CD4-positive, alpha-beta T cell treated with Interleukin-6 at 100 ng/mL for 8 hours (primary cell): ENCODE measurements around the gene ALCAM.

ENCODE experiments used
- DNase-seq: peaks from one replicate; pipeline ENCODE4 v3.0.0-alpha.2; 2020; ENCODE audit warnings: mixed read lengths, low spot score

Gene ALCAM

DNA sequence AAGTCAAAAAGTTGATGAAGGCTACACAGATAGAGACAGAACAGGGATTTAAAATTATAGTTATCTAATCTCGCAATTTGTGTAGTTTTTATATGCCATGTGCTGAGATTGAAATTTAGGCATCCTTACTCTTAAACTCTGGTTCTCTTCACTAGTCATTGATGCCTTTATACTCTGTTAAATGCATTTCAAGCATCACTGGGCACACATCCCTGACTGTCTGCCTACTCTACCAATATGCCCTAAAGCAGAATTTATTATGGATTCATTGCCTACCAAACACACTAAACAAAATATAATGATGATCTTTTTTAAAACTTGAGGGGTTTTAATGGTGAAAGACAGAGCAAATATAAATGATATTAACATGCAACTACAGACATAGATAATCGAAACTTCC, 10.3 kb upstream of the ALCAM start:
- no peak for DNase-seq

DNA sequence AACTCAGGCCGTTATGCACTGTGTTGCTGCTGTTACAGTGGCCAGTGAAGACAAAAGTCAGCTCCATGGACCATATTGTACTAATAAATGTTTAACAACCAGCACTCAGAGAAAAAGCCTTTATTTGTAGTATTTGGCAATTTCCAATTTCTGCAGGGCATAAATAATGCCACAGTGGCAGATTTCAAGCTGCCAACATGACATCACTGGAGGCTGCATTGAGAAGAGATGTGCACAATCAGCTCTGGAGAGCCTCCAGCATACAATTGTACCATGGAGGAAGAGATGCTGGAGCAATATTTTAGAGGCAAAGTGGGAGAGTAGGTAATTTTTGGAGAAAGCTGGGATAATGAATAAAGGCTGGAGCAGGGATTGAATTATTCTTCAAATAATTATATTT, 9.7 kb upstream of the ALCAM start:
- DNase-seq, result no peak

DNA sequence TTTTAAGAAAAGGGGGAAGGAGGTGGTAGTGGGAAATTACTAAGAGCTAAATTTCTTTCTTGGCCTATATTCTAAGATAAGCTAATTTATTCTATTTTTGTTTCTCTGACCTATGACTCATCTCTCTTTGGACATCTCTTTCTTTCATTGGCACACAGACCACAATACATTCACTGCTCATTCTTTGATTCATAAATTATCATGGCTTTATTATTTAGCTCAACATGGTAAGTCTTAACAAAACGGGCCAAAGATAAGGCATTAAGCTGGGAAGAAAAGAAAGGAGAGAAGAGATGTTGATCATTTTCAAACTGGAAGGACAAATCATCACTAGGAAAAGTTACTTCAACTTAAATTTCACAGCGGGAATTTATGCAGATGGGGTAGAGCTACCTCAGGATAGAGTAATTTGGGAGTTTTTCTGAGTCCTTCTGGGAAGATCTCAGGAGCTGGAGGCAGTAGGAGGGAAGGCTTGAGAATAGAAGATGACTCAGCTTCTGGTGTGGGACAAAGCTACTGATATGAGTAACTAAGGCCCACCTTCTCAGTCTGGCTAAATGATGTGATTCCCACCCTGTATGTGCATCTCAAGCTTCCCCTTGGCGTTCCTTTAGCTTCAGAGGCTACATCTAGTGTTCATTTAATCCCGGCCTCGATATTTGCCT, 7.5 kb upstream of the ALCAM start:
- DNase-seq, result no peak

DNA sequence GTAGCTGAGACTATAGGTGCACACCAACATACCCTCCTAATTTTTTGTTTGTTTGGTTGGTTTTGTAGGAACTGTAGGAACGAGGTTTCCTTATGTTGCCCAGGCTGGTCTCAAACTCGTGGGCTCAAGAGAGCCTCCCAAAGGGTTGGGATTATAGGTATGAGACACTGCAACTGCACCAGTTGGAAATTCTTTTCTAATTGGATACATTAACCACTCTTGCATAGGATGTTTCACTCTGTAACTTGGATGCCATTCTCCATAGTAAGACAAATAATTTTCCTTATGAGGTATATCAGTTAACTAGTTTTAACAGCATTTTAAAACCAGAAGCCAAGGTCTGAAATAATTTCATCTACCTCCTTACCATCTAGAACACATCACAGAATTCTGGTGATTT, 6.7 kb upstream of the ALCAM start:
- no peak for DNase-seq

DNA sequence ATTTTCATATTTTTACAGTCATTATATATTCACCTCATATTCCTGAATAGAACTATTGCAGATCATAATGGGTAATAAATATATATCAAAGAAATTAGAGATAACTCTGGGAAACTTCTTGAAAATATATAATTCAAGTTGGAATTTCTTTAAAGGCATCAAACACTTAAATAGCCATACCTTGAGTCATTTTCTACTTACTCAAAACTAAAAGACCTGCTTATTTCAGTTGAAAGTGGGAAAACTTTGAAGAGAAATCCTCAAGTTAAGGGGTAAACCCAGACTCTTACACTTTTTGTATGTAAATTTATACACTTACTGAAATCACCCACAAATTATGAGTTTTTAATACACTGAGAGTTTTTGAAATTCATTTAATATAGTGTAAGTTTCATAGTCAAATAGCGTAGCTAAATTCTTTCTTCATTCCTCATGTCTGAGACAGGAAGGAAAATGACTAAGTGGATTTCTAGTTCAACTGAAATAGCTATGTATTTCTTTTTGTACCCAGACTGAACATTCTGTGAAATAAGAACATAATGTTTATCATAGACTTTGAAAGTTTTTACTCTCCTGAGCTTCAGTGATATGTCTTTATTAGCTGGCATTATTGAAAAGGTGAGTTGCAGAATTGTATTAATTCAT, 4.6 kb upstream of the ALCAM start:
- DNase-seq, result no peak

DNA sequence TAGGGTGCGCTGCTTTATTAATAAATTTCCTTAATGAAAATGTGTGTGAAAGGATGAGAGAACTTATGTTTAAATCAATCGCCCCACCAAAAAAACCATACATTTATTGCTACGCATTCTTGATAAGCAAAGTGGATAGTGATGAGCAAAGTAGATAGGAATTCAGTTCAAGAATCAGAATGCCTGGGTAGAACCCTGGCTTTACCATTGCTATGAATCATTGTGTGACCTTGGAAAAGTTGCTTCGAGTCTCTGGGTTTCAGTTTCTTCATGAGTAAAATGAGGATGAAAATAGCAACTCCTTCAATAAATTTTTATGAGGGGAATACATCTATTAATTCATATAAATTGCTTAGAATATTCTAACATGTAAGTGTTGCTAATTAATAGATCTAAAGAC, 2.6 kb upstream of the ALCAM start:
- no peak for DNase-seq

DNA sequence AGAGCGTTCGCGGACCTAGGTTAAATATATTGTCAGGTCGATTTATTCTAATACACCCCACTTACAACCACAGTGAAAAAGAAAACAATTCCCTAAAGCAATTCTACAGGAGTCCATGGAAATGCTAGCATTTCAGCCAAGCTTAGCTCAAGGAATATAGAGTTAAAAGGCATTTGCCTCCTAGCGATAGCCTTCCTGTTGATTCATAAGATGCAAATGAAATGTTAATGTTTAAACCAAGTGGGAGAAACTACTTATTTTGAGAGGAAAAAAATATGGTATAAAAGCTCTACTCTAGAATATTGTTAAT, 1.7 kb upstream of the ALCAM start:
- DNase-seq, result no peak

DNA sequence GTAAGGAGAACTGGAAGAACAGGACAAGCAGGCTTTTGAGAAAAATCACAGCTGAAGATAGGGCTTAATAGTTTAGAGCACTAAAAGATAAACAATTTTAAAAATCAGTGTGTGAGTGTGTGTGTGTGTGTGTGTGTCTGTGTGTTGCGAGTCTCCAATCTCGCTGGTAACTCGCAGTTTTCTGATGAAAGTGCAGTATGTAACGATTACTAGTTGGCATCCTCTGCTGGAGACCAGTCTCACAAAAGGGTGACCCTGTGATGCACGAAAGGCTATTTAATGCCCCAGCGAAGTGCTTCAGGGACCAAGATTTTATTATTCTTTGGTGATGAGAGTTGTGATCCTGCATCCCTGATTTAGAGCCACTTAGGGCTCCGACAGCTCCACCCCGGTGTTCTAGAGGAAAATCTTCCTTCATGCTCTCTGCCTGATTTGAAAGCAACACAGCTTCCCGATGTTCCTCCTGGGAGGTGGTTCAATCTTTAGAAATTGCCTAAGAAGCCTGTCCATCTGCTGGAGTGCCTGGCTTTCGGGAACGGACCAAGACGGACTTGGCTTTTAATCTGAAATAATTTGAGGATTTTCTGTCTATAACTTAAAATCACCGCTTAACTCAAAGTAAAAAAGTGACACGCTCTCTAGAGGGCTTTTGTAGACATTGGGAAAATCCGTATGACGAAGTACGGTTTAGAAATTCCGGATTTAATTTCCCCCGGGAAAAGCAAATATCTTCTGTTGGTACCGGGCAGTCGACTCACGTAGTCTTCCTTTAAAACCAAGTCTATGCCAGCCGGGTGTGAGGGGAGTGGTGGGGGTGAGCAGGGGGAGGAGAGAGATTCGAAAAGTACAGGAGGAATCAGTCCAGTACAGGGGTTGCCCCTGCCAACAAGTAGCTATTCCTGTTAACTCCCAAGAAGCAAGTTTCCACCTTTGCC, 1.1 kb upstream of the ALCAM start:
- no peak for DNase-seq

DNA sequence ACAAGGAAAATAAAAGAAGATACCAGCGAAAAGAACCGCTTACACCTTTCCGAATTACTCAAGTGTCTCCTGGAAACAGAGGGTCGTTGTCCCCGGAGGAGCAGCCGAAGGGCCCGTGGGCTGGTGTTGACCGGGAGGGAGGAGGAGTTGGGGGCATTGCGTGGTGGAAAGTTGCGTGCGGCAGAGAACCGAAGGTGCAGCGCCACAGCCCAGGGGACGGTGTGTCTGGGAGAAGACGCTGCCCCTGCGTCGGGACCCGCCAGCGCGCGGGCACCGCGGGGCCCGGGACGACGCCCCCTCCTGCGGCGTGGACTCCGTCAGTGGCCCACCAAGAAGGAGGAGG, 325 bp downstream of the ALCAM start:
- peak; percentile 7 for DNase-seq

DNA sequence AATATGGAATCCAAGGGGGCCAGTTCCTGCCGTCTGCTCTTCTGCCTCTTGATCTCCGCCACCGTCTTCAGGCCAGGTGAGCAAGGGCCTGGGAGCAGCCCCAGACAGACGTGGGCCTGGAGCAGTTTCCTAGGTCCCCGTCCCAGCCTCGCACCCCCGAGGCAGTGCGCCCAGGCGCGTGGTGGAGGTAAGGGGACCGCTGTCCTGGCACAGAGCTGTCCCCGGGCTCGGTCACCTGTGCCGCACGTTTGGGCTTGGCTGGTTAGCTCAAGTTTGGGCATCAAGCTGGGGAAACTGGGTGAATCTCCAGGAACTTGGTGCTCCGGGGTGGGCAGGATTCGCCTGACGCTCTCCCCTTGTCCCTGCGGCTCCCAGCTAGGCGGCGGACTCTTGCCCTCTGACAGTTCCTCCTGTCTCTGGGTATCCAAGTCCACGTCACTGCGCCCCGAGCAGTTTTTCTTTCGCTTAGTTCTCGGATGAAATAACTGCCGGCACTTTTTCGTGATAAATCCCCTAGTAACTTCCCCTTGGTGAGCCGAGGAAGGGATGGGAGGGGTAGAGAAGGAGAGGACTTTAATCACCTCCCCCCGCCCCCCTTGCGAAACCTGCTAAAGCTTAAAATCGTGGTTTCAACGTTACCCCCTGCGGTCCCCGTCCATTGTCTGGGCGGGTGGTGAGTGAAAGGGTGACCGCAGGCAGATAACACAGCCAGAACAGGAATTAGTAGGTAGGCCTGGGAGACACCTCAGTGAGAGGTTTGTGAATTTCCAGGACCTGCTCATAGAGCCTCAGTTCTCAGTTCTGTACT, 901 bp downstream of the ALCAM start:
- peak; percentile 37 for DNase-seq

DNA sequence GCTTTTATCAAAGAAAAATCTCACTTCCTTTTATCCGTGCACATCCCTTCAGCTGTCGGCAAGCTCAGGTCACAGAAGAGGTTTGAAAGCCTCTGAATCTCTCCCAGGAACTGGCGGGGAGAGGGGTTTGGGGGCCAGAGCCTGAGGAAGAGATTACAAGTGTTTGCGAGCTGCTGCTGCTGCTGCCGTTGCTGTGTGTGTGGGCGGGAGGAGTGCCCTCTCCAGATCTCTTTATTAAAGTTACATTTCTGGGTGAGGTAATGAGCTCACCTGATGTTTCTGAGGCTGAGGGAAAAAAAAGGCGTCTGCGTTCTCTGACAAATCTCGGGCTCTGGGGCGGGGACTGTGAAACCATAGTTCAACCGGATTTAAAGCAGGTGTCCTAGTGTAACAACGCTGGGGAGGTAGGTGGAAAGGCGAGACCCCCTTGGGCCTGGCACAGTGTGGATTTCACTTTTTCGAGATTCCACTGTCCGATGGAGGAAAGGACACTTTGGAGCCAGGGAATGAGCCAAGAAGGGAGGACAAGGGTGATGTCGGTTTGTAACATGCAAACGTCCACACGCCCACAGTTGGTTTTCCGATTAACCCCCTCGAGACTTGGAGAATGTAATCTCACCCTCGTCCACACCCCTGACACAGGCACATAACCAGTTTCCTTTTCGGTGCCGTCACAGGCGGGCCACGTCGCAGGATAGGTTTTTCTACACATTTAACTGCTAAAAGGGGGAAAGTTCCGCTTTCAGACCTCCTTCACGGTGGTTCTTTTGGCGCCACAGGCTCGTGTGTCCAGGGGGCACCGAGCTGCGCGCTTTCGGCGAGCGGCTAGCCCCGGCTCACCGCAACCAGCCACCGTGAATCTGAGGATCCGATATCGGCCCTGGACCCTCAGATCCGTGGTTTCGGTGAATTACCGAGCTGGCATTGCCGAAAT, 2.1 kb downstream of the ALCAM start:
- peak; percentile 72 for DNase-seq

DNA sequence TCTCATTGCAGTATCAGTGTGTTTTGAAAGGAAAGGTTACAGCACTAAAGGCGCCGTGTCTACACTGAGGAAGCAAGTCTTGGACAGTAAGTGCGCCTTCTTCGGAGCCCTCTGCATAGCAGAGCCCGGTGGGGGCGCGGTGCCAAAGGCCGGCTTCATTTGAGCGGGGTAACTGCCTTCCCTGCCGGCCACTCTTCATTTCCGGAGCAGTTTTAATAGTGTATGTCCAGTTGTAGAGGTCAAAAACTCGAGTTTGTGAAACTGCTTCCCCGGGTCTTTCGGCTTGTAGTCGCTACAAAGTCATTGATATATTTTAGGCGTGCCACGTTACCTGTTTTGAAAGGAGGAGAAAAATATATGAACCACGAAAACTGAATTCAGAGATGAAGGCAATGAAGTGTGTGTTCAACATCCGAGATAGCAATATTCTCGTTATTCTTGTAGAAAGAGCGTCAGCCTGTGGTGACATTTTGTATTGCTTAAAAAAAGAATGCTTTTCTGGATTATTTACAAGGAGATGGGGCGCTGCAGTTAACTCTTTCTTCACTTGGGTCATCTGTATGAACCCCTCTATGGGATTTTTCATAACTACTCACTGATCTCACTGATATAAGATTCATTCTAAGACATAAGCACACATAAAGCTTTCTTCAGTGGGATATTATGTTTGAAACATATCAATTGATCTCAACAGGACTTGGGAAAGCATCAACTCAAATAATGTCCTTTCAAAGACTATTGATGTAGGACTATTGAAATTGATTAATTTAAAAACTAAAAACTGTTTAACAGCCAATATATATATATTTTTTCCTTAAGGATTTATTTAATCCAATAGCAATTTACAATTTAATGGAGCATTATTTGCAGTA, 3.0 kb downstream of the ALCAM start:
- DNase-seq, result peak; percentile 34

DNA sequence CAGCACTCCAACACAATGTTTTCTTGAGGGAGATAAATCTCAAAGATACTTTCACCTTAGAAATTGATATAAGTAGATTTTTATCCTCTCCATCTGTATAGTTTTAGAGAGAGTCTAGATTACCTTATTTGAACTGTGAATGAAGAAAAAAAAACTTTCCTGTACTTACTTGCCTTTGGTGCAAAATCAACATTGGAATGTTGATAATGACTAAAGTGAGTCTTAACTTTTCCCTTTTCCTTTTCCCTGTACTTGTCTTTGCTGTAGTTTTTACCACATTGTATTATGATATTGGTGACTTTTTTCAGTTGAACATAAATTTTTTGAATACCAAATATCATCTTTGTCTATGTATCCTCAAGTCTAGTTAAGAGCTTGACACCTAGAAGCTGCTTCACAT, 6.7 kb downstream of the ALCAM start:
- no peak for DNase-seq

DNA sequence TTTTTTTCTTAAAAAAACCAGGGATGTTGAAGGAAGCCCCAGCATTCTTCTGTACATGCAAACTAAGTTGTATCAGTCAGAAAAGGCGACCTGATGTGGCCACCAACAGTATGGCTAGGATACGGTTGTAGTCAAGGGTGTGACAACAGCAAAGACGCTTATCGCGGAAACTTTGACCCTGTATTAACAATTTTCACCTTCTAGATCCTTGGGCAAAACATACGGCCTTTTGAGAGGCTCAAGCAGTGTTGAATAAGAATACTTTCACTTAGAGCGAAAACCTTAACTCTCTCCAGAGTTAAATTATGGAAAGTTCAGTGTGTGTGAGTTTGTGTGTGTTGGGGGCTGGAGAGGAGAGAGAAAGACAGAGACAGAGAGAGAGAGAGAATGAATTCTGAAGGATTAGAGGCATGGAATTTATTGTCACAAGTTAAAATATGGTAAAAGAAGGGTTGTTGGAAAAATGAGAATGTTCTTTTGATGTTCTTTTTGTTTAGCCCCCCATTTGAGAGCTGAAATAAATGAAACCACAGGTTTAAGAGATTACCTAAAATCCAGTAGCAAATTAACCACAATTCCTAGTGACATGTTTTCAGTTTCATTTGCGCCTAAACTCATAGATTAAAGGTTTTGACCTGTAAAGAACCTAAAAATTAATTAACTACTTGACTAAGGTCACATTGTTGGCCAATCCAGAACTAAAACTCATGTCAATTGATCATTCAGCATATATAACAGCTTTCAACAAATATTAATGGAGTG, 9.2 kb downstream of the ALCAM start:
- no peak for DNase-seq

DNA sequence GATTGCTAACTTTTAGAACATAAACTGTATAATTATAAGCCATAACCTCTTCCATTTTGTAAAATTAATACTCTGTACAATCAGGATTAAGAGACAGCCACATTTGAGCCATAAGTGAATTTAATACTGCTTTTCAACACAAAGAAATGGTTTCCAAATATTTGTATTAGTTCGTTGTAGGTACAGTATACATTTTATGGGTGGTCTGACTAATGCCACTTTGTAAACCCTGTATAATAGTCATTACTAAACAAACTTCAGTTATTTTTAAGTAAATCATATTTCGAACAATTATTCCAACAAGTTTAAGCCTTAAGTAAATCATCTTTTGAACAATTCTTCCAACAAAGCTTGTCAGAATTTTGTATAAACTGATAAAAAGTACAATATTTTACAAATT, 11.0 kb downstream of the ALCAM start:
- DNase-seq, result no peak

DNA sequence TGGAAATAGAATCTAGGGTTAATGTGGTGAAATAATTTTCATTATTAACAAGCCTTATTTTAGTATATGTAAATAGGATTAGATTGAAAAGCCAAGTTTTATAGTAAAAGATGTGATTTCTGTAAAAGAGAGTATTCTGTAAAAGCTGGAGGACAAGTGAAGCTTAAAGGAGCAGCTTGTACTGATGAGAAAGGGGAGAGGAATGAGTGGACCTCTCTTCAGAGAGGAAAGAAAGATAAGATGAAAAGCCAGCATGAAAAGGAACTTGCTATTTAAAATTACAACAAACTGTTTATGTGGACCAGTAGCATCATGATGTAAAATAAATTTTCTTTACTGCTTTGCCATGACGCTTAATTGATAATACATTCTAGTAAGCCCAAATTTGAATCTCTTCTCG, 18.5 kb downstream of the ALCAM start:
- DNase-seq, result no peak

DNA sequence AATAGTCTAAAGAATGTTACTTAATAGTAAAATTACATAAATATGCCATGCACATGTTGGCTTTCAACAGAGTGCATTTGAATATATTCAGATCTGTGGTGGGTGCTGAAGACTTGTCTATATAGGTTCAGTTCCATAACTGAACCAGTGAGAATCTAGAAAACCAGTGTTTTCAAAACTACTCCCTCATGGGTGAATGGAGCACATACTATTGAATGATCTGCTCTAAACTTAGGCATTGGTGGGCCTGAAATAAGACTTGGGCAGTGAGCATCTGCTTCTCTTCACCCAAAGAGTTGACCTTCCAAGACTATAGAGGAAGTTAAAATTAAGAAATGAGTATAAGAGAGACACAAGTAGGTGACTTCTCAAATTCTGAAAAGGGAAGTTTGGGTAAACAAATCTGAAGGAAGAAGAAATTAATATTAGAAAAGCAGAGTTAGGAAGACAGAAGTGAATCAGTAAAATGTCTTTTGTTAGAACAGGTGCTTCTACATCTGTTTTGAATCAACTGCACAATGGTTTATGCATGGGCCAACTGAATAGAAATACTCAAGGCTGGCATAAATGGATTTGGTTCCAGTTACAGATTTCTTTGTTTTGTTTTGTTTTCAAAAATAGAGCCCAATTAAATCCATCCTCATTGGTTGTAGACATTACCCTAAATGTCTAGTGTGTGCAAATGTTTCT, 19.3 kb downstream of the ALCAM start:
- DNase-seq, result no peak

DNA sequence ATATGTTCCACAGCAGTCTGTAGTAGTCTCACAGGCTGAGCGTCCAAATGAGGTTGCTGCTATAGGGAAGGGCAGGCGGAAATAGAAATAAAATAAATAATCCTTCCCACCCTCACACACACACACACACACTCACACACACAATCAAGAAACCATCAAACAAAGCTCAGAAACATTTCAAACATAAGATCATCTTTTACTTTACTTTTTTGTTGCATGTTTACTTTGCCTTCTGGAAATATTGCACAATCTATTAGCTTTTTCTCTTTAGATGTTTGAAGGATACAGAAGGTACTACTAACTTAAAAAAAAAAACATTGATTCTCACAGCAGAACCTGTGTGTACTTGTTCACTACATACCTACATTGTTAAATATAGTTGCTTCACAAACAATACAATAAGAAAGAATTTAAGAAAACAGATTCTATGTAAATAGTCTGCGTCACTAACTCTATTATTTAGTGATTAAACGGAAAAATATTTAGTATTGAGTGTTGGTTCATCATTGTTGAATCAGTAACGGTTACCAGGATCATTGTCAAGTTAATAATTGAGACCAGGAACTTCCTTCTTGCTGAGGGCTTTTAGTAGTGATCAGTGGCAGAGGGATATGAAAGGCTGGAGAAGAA, 20.5 kb downstream of the ALCAM start:
- DNase-seq, result no peak

DNA sequence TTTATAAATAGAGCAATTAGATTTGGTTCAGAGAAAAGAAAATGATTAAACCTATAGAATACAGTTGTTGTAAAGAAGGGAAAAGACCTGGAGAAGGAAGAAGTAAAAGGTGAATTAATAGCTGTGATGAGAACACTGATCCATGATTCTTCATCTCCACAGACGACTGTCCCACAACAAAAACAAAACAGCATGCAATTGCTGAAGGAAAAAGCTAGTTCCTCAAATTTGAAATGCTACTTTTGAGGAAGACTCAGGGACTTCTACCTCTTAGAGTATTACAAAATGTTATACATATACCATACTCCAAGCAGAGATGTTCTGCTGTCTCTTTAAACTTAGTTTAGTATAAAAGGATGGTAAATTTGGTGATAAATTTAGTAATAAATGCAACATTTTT, 21.5 kb downstream of the ALCAM start:
- no peak for DNase-seq
